ENCODE results near the gene RAD51B.

RAD51B gene

GRCh38 chr14:68592948-68593556 is 773.5 kb downstream of the RAD51B start:
- DNase-seq, result no peak

- DNase-seq, result no peak
Measured at GRCh38 chr14:68593806-68594536, 774.4 kb downstream of the RAD51B start.

- no peak for DNase-seq
Measured at GRCh38 chr14:68594737-68595380, 775.3 kb downstream of the RAD51B start.

GRCh38 chr14:68596211-68596610 is 776.6 kb downstream of the RAD51B start:
- DNase-seq, result no peak

- no peak for DNase-seq
Measured at GRCh38 chr14:68596701-68597100, 777.1 kb downstream of the RAD51B start.

- DNase-seq, result no peak
Measured at GRCh38 chr14:68598089-68598488, 778.5 kb downstream of the RAD51B start.

- DNase-seq, result no peak
Measured at GRCh38 chr14:68598621-68599447, 779.3 kb downstream of the RAD51B start.

GRCh38 chr14:68599896-68600610 is 780.5 kb downstream of the RAD51B start:
- no peak for DNase-seq

GRCh38 chr14:68602507-68602906 is 782.9 kb downstream of the RAD51B start:
- DNase-seq, result no peak

- no peak for DNase-seq
Measured at GRCh38 chr14:68603533-68604360, 784.2 kb downstream of the RAD51B start.

GRCh38 chr14:68604361-68604730 is 784.8 kb downstream of the RAD51B start:
- DNase-seq, result no peak

- DNase-seq, result no peak
Measured at GRCh38 chr14:68604822-68605221, 785.2 kb downstream of the RAD51B start.

- DNase-seq, result no peak
Measured at GRCh38 chr14:68606176-68606575, 786.6 kb downstream of the RAD51B start.

GRCh38 chr14:68606644-68607043 is 787.1 kb downstream of the RAD51B start:
- DNase-seq, result no peak

- DNase-seq, result no peak
Measured at GRCh38 chr14:68607081-68607866, 787.7 kb downstream of the RAD51B start.

- no peak for DNase-seq
Measured at GRCh38 chr14:68607867-68608573, 788.4 kb downstream of the RAD51B start.

GRCh38 chr14:68608574-68608962 is 789.0 kb downstream of the RAD51B start:
- DNase-seq, result no peak

GRCh38 chr14:68609012-68609411 is 789.4 kb downstream of the RAD51B start:
- DNase-seq, result no peak

GRCh38 chr14:68610251-68610793 is 790.7 kb downstream of the RAD51B start:
- no peak for DNase-seq

- DNase-seq, result no peak
Measured at GRCh38 chr14:68611599-68611998, 792.0 kb downstream of the RAD51B start.

Measured in stimulated activated CD4-positive, alpha-beta T cell treated with anti-CD3 and anti-CD28 coated beads, Interleukin-1b, Interleukin-23, amount 100 ng/mL, for 48 hours (primary cell).